GM12878 (cell line): ENCODE results near the gene GLRA1. TPM values are rescaled to one million over a fixed set of nuclear protein-coding genes. Genes with fewer than 3 reads are reported as not detected.

Experiments
- ATAC-seq: fragments of 200-7000 bp; cut with Tn5 transposase; 3 replicates; pipeline ENCODE4 v1.9.1; 2020; ENCODE audit warnings: mild to moderate bottlenecking, moderate library complexity
- BruUV-seq: library from RNA; stranded (reverse); fragments of 400-500 nt; replicated peaks from 2 replicates; lab custom pipeline; 2021; lab: Mats Ljungman, UMichigan
- CTCF ChIA-PET: fragments of 300-600 bp; sonication (Branson Sonifier 250); formaldehyde crosslinking; extraction: SDS; loops from one replicate; lab custom pipeline; 2021; ENCODE audit warnings: inconsistent platforms; lab: Yijun Ruan, JAX
- POLR2A ChIA-PET: fragments of 350-600 bp; formaldehyde crosslinking; extraction: SDS; loops from one replicate; lab custom pipeline; 2021; ENCODE audit warnings: inconsistent platforms; lab: Charles Lee
- RAD21 ChIA-PET: fragments of 300-600 bp; sonication (Branson Sonifier 250); formaldehyde crosslinking; loops from one replicate; lab custom pipeline; 2023; ENCODE audit warnings: antibody characterized with exemption; ENCODE audit not compliant: unreplicated experiment; lab: Charles Lee
- SMC1A ChIA-PET: fragments of 300-600 bp; sonication (Branson Sonifier 250); formaldehyde crosslinking; loops from one replicate; lab custom pipeline; 2023; ENCODE audit not compliant: unreplicated experiment, uncharacterized antibody; lab: Charles Lee
- DNase-seq: peaks from one replicate; pipeline ENCODE4 v3.0.0-alpha.2; 2011; ENCODE audit warnings: low read depth, low spot score
- FAIRE-seq: peaks from 3 replicates; lab custom pipeline; 2011; peaks lifted over from hg19 to GRCh38; lab: Jason Lieb, UNC
- H2AFZ ChIP-seq: 2 replicates; pipeline ENCODE4 v1.6.0; 2011; ENCODE audit warnings: low read depth, low read length, control low read depth; ENCODE audit not compliant: control insufficient read depth
- H3K27ac ChIP-seq: 2 replicates; pipeline ENCODE4 v1.5.1; 2011; ENCODE audit warnings: control low read depth; ENCODE audit not compliant: control insufficient read depth, insufficient read depth
- H3K27me3 ChIP-seq, 2 experiments: replicated peaks in 1 of 2; 2 replicates each; pipeline versions ENCODE4 v1.6.0 to v1.6.1; 2011; ENCODE audit warnings: low read length in 1 of 2; ENCODE audit not compliant: control insufficient read depth in 2 of 2, insufficient read depth in 2 of 2
- H3K36me3 ChIP-seq, 2 experiments: 2 replicates each; pipeline ENCODE4 v1.5.1; 2011; ENCODE audit warnings: low read length in 1 of 2; ENCODE audit not compliant: control insufficient read depth in 2 of 2, insufficient read depth in 2 of 2
- H3K4me1 ChIP-seq: 2 replicates; pipeline ENCODE4 v1.6.1; 2011; ENCODE audit warnings: mild to moderate bottlenecking, low read length, moderate library complexity, mixed read lengths; ENCODE audit not compliant: control insufficient read depth, insufficient read depth
- H3K4me2 ChIP-seq: 2 replicates; pipeline ENCODE4 v1.6.0; 2011; ENCODE audit warnings: control low read depth; ENCODE audit not compliant: control insufficient read depth, insufficient read depth
- H3K4me3 ChIP-seq: fragments of 200-600 bp; sonication (generic); 2 replicates; pipeline ENCODE4 v1.5.1; 2016
- H3K79me2 ChIP-seq: 2 replicates; pipeline ENCODE4 v1.6.0; 2011; ENCODE audit warnings: low read length; ENCODE audit not compliant: control insufficient read depth, insufficient read depth
- H3K9ac ChIP-seq: 2 replicates; pipeline ENCODE4 v1.8.0; 2011; ENCODE audit warnings: low read length, control low read depth, mixed read lengths; ENCODE audit not compliant: control insufficient read depth, insufficient read depth
- H3K9me3 ChIP-seq: replicated peaks from 3 replicates; pipeline ENCODE4 v1.5.1; 2011; ENCODE audit warnings: mild to moderate bottlenecking, low read length; ENCODE audit not compliant: control insufficient read depth, insufficient read depth
- H4K20me1 ChIP-seq: 2 replicates; pipeline ENCODE4 v1.6.0; 2011; ENCODE audit not compliant: control insufficient read depth, insufficient read depth
- CHD1 ChIP-seq: IDR thresholded peaks from 2 replicates; pipeline ENCODE4 v1.6.1; 2012; ENCODE audit warnings: low read depth, low read length, improper control_type of control experiment
- CHD4 ChIP-seq: fragments of 200-600 bp; sonication (generic); IDR thresholded peaks from 2 replicates; pipeline ENCODE4 v1.6.1; 2016; ENCODE audit warnings: mild to moderate bottlenecking
- CREM ChIP-seq: IDR thresholded peaks from 2 replicates; pipeline ENCODE4 v1.6.1; 2014; ENCODE audit warnings: antibody characterized with exemption, low read depth
- E2F4 ChIP-seq: IDR thresholded peaks from 2 replicates; pipeline ENCODE4 v1.6.1; 2012; ENCODE audit warnings: low read depth, low read length, improper control_type of control experiment
- E4F1 ChIP-seq: fragments of 450-650 bp; IDR thresholded peaks from 2 replicates; pipeline ENCODE4 v1.6.1; 2018; ENCODE audit warnings: borderline replicate concordance, mild to moderate bottlenecking; ENCODE audit not compliant: partially characterized antibody
- ETV6 ChIP-seq, 2 experiments: fragments of 450-650 bp in 1 of 2; IDR thresholded peaks in 1 of 2; conservative IDR thresholded peaks in 1 of 2; 2 replicates each; pipeline ENCODE4 v1.6.1; 2014; ENCODE audit warnings: antibody characterized with exemption in 1 of 2, borderline replicate concordance in 1 of 2, low read depth in 1 of 2, mild to moderate bottlenecking in 1 of 2, moderate library complexity in 1 of 2
- FOXM1 ChIP-seq: IDR thresholded peaks from 2 replicates; pipeline ENCODE4 v1.6.1; 2012; ENCODE audit warnings: low read depth, mild to moderate bottlenecking, inconsistent platforms, low read length, moderate library complexity
- MEF2B ChIP-seq: fragments of 450-650 bp; IDR thresholded peaks from 2 replicates; pipeline ENCODE4 v1.6.1; 2018; ENCODE audit warnings: mild to moderate bottlenecking, moderate library complexity; ENCODE audit not compliant: partially characterized antibody, poor library complexity, severe bottlenecking
- MLLT1 ChIP-seq: fragments of 450-650 bp; IDR thresholded peaks from 2 replicates; pipeline ENCODE4 v1.6.1; 2016; ENCODE audit warnings: mild to moderate bottlenecking
- SMAD5 ChIP-seq: IDR thresholded peaks from 2 replicates; pipeline ENCODE4 v1.6.1; 2016; ENCODE audit warnings: antibody characterized with exemption, low read depth
- TCF3 ChIP-seq: IDR thresholded peaks from 2 replicates; pipeline ENCODE4 v1.6.1; 2012; ENCODE audit warnings: low read depth, mild to moderate bottlenecking, low read length, borderline replicate concordance; ENCODE audit not compliant: insufficient read depth
- ZNF384 ChIP-seq: IDR thresholded peaks from 2 replicates; pipeline ENCODE4 v1.6.1; 2012; ENCODE audit warnings: low read depth, mild to moderate bottlenecking, low read length, improper control_type of control experiment, borderline replicate concordance
- WGBS: methylation state at CpG from one replicate; pipeline ENCODE4 v1.1.6; 2016; ENCODE audit warnings: low lambda C conversion rate; ENCODE audit not compliant: insufficient replicate concordance, insufficient coverage; ENCODE audit errors: missing lambda C conversion rate; 5-methylcytosine and 5-hydroxymethylcytosine counted together
- in situ Hi-C: fragments of 300-500 bp; cut with MboI; formaldehyde crosslinking; loops from 9 replicates; pipeline ENCODE4 v1.14.3; 2018; ENCODE audit warnings: mixed read lengths
- intact Hi-C: fragments of 100-400 bp; cut with micrococcal nuclease; formaldehyde crosslinking; loops from one replicate; pipeline ENCODE4 v1.14.2; 2022; ENCODE audit not compliant: unreplicated experiment
- polyA plus RNA-seq, 11 experiments: library from polyadenylated mRNA; depleted of rRNA in 4 of 11; unstranded in 6 of 11; stranded (reverse) in 5 of 11; fragments of >200 nt; fragmentation: Nextera tagmentation in 4 of 11; fragmentation: Illumina TruSeq in 1 of 11; extraction: Ambion mirVana in 4 of 11; extraction: Trizol in 1 of 11; gene quantifications; 1 replicate in 1 of 11; 2 replicates in 10 of 11; pipeline versions ENCODE4 v1.2.1 to v1.2.3, GENCODE V29; 2011 to 2016; ENCODE audit warnings: inconsistent platforms in 2 of 11, missing spikeins in 2 of 11, low read depth in 1 of 11
- total RNA-seq, 4 experiments: library from RNA; depleted of rRNA in 3 of 4; stranded (reverse); fragments of >200 nt in 3 of 4; fragmentation: Illumina TruSeq in 1 of 4; extraction: Trizol in 1 of 4; gene quantifications; 2 replicates each; pipeline versions ENCODE4 v1.2.1 to v1.2.3, GENCODE V29; 2013 to 2021

The GLRA1 gene
- total and polyA plus RNA-seq, 10 of the 15 experiments (the other 5 are each of a cell fraction or from before 2014, with no cell fraction given) = not detected

DNA sequence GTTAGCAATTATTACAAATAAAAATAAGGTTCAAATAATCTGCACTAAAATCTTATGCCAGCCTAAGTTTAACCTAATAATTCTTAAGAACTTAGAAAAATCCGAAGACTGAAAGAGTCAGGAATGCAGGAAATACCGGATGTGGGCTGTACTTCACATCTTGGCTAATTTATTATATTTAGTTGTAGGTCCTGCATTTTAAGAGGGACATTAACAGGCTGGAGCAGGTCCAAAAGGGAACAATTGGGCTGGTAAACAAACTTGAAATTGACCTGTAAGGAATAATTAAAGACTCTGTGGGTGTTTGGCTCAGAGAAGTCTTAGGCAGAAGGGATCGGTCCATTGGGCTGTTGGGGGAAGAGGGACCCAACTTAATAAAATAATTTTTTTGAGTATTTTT lies 18.4 kb downstream of the GLRA1 start:
- DNase-seq (no peak), FAIRE-seq (no peak), ATAC-seq (no peak)
- Histone ChIP-seq H3K4me2 (no peak overlapping the region), H3K27ac (no peak overlapping the region), H3K9me3 (no peaks in the 10 kb centered on the region), H3K79me2 (no peaks in the 10 kb centered on the region), H3K36me3 (no peaks in the 10 kb centered on the region), H2AFZ (no peak overlapping the region), H3K9ac (no peak overlapping the region), H3K4me1 (peaks cover 25% of the 10 kb centered on the region), H3K4me3 (no peak overlapping the region), H3K27me3 (no peaks in the 10 kb centered on the region), H4K20me1 (no peaks in the 10 kb centered on the region)
- POLR2A ChIA-PET = no interaction called here
- RAD21 ChIA-PET = interaction anchor here (1.9 kb wide), 1 partner anchor 81 kb away, joined by 7 read pairs; no protein-coding TSS in a partner anchor
- intact Hi-C loops (no loop called here), in situ Hi-C loops (no loop called here)
- SMC1A ChIA-PET = interaction anchor here (0.6 to 1.6 kb wide), 3 partner anchors 8 to 43 kb away, joined by 3 to 5 read pairs (median 3); no protein-coding TSS in a partner anchor
- no TSS peak for BruUV-seq
- TF ChIP-seq ETV6 (conservative IDR thresholded peaks at IDR 0.05 in 1 of 2, IDR thresholded peaks at IDR 0.05 in 1 of 2; ENCODE audit: borderline replicate concordance in 1 of 2, low read depth in 1 of 2) = no peak
- TF ChIP-seq E2F4 = no peak
- TF ChIP-seq CREM = no peak
- no peak for TF ChIP-seq FOXM1
- no peak for TF ChIP-seq MEF2B
- TF ChIP-seq TCF3 = no peak
- TF ChIP-seq CHD1 = no peak
- no peak for TF ChIP-seq E4F1
- no peak for TF ChIP-seq CHD4
- TF ChIP-seq ZNF384 = no peak
- TF ChIP-seq SMAD5 = no peak
- TF ChIP-seq MLLT1 = no peak
- whole genome bisulfite sequencing = 79% methylated on average over 3 of the region's 3 CpGs
- CTCF ChIA-PET = interaction anchor here (0.9 to 1.2 kb wide), 2 partner anchors 80 to 81 kb away, joined by 3 to 6 read pairs; no protein-coding TSS in a partner anchor
